GM21737 (cell line): ENCODE results near the gene CD63.

Source experiments
- ATAC-seq: cut with Tn5 transposase; IDR thresholded peaks from one replicate; pipeline ENCODE4 v1.9.1; 2021; ENCODE audit warnings: mild to moderate bottlenecking, moderate library complexity; ENCODE audit not compliant: unreplicated experiment

CD63 gene

DNA sequence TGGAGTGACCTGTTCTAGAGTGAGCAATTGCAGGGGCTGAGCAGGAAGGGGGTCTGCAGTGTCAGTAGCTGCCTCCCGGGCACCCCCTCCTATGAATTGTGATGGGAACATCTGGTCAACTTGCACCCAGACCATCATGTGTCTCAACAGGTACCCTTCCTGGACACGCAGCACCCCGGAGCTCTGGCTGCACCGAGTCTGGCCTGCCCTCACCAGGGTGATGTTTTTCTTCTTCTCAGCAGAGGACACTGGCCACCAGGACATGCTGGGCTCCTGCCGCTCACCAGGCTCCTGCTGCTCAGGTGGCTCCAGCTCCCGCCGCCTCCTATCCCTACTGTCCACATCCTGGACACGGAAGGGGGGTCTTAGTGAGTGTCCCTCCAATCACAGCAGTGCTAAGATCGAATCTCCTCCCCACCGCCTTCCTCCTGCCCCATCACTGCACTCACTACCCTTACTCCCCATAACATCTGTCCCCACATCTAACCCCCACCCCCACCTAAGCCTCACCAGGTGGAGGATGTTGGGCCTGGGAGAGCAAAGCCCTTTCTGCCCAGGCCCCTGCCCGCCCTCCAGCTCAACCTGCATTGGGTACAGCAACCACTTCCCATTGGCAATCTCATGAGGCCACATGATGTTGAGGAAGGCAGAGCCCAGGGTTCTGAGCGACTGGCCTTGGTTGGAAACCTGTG lies 36.0 kb downstream of the CD63 start:
- no peak for ATAC-seq

DNA sequence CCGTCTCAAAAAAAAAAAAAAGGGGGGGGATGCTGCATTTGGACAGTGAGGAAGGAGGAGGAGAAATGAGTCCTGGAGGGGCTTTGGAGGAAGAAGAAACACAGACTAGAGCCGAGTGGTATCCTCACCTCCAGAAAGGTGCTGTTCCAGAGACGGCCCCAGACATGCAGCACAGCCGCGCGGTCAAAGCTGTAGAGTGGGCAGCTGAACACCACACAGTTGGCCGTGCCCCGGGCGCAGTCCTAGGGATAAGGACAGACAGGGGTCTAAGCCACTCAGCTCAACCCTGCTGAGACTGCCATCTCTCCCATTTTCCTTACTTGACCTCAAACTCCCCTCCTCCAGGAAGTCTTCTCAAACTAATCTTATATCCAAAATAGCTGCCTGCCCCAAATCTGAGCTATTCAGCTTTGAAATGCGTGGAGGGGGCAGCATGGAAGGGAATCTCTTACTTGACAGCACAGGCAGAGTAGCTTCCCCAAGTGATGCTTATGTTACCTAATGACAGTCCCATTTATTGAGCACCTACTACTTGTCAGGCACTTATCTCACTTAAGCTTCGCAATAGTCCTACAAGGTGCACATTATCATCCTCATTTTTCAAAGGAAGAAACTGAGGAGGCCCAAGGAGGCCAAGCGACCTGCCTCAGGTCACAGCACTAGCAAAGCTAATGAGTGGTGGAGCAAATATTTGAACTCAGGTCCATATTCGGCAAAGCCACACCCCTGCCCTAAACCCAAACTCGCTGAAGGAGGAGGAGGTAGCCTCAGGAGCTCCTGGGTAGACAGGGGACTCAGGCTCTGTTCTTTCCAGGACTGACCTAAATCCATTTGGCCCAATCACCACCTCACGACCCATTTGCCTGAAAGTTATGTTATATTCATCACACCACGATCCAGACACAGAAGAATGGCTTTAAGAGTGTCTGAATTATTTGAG lies 39.8 kb downstream of the CD63 start:
- no peak for ATAC-seq

DNA sequence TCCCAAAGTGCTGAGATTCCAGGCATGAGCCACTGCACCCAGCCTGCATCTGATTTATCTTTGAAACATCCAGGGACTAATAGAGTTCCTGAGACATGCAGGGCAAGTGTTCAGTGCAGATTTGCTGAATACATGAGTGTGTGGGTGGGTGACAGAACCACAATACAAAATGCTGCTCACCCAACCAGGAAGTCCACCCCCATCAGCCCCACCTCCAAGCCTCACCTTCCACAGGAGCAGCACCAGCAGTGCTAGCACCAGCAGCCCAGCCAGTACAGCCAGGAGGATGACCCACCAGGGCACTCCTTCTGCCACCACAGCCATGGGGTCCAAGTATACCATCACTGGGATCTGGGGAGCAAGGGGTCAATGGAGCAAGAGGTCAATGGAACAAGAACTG lies 41.1 kb downstream of the CD63 start:
- ATAC-seq, result no peak

GRCh38 chr12:55686366-55687010 lies 42.3 kb downstream of the CD63 start:
- no peak for ATAC-seq

DNA sequence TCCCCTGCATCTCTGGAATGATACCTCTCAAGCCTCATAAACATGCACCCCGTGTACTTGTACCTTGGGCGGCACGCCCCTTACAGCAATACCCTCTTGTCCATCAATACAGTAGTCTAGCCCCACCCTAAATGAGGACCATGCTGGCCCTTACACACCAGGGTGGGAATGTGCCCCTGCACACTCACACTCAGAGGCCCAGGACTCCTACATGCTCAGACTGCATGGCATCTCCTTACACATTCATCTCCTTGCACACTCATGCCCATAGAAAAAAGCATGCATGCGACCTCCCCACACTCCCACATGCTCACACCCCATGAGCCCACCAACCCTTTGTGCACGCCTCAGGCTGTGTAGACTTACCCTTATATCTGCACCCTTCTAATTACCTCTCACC lies 43.1 kb downstream of the CD63 start:
- no peak for ATAC-seq

DNA sequence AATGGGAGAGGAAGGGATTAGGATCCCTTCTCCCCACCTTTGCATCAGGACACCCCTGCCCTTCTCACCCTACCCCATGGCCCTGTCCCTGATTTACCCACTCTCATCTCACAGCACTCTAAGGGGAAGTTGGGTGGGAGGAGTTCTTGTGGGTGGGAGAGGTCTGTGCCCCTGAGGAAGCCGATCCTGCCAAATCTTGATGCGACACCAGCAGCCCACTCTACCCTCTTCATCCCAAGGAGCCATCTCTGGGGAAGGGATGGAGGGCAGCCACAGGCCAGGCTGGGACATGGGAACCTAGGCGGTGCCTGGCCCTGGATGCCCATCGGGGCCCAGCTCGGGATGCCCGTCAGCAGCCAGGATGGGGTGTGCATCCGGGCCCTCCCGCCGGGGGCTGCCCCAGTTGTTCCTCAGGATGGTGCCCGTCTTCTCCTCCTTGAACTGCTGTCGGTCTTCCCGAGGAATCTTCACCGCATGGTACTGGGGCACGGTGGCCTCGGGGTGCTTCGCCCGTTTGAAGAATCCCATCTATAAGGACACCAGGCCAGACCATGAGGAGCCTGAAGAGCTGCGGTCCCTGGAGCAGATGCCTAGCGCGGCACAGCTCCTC lies 43.9 kb downstream of the CD63 start:
- no peak for ATAC-seq

DNA sequence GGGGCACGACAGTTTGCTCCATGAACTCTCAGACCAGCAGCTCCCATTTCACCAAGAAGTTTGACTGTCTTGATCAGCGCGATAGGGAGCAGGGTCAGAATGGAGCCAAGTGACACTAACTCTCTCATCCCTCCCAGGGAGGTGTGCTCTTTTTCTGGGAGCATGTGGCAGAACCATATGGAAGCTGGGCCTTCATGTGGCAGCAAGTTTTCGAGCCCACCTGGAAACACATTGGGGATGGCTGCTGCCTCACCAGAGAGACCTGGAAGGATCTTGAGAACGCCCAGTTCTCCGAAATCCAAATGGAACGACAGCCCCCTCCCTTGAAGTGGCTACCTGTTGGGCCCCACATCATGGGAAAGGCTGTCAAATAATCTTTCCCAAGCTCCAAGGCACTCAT lies 45.1 kb downstream of the CD63 start:
- ATAC-seq, result no peak

GRCh38 chr12:55682087-55682796 lies 46.6 kb downstream of the CD63 start:
- ATAC-seq, result no peak

DNA sequence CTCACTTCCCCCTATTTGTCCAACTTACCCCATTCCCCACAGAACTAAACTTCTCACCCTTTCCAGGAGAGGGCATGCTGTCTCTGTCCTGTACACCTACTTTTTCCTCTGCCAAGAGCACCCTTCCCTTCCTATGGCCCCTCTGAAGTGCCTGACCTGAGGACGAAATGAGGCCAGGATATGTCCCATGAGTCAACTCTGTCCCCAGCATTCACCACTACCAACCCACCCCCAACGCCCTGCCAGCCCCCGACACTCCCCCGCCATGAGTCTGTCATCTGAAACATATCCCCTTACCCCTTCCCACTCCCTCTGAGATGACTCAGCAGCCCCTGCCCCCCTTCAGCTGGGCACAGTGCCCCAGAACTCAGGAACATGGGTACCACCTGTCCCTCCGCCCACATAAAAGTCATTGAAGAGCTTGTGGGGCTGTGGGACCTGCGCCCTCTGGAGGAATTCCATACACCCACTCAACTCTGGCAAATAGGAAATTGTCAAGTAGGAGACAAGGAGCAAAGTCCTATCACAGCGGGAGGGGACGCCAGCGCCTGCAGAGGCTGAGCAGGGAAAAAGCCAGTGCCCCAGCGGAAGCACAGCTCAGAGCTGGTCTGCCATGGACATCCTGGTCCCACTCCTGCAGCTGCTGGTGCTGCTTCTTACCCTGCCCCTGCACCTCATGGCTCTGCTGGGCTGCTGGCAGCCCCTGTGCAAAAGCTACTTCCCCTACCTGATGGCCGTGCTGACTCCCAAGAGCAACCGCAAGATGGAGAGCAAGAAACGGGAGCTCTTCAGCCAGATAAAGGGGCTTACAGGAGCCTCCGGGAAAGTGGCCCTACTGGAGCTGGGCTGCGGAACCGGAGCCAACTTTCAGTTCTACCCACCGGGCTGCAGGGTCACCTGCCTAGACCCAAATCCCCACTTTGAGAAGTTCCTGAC lies 47.4 kb downstream of the CD63 start:
- no peak for ATAC-seq

DNA sequence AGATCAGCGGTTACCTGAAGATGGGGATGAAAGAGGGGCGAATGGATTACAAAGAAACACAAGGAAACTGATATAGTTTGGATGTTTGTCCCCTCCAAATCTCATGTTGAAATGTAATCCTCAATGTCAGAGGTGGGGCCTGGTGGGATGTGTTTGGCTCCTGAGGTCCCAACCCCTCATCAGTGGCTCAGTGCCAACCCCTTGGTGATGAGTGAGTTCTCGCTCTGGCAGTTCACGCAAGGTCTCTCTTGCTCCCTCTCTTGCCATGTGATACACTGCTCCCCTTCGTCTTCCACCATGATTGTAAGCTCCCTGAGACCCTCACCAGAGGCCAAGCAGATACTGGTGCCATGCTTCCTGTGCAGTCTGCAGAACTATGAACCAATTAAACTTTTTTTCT lies 49.1 kb downstream of the CD63 start:
- no peak for ATAC-seq

DNA sequence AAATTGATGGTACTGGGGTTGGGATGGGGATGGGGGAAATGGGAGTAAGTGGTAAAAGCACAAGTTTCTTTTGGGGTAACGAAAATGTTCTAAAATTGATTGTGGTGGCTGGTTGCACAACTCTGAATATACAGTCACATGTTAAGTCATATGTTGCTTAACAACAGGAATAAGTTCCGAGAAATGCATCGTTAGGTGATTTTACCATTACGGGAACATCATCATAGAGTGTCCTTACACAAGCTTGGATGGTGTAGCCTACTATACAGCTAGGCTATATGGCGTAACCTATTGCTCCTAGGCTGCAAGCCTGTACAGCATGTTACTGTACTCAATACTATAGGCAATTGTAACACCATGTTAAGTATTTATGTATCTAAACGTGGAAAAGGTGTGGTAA lies 52.1 kb downstream of the CD63 start:
- ATAC-seq, result no peak

- no peak for ATAC-seq
These were observed 53.1 kb downstream of the CD63 start for GRCh38 chr12:55675666-55676065.
